ENCODE data around the gene PRICKLE3.
"Not testable (repeated sequence)": the region's sequence is repeated elsewhere in the genome, so short reads cannot be mapped to it uniquely, and the experiment has no call there.

DNA sequence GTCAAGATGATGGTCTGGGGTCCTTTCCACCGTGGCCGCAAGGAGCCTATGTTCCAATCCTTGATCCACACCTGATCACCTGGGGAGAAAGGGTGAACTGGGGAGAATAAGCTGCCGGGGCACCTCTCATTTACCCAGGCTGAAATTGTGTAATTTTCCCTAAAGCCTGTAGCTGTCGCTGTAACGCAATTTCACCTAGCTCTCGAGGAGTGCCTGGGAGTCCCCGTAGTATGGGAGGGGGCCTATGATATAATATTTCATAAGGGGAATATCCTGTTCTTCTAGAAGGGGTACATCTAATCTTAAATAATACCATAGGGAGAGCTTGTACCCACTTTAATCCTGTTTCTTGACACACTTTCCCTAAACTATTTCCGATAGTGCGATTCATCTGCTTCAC is 43.9 kb downstream of the PRICKLE3 start:
- TF ChIP-seq POLR2AphosphoS5 (IDR thresholded peaks at IDR 0.05; ENCODE audit: insufficient read depth in 1 of 2, low read depth in 1 of 2); CTCF (IDR thresholded peaks at IDR 0.05); POLR2A (IDR thresholded peaks at IDR 0.05): not testable (repeated sequence)
